ENCODE measurements around the gene HLA-DRB5.
A peak's percentile ranks its signal among the peaks of the same experiment; 100 is the strongest.
"Not testable (repeated sequence)": the region's sequence is repeated elsewhere in the genome, so short reads cannot be mapped to it uniquely, and the experiment has no call there.

Gene HLA-DRB5

DNA sequence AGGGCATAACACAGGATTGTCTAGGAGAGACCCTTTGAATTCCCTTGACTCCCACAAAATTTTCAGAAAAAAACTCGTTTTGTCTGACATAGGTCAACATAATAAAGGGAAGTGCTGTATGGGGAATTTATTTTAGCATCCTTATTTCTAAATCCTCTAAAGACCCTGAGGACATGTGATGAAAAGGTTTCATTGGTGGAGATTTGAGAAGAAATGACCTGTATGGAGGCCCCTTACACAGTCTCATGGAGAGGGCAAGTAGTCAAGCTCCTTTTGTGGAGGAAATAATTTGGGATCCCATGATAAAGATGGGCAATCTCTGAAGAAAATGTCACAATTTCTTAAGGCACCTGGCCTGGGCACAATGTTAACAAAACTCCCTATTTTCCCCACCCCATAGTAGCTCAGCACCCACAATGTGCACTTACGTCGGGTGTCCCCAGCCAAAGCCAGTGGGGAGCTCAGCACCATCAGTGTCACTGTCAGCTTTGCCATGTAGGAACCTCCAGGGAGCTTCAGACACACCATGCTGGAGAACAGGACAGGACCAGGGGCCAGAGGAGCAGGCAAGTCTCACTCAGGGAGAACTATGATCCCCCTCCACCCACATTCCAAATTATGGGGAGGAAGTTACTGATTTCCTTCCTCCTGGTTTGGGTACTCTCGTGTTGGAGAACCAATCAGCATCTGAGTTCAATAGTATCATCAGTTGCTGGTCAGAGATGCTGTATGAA, at the start of gene HLA-DRB5:
TSS of gene HLA-DRB5 (minus strand) at position 591 of the 734 bp plus-strand sequence. CDS start at position 528, 63 bp downstream.
- DNase-seq (ENCODE audit: extremely low read depth, insufficient read length), result peak; percentile 78
- Histone ChIP-seq H3K4me3 (replicated peaks; ENCODE audit: low read depth, low read length) (peak within 1 kb of the TSS; percentile 69), H3K36me3 (ENCODE audit: control insufficient read depth, insufficient read depth, low read length) (no peaks in the 10 kb centered on the region), H3K27me3 (replicated peaks; ENCODE audit: control insufficient read depth, insufficient read depth, low read length) (no peaks in the 10 kb centered on the region)
- TF ChIP-seq, protein P1, sequence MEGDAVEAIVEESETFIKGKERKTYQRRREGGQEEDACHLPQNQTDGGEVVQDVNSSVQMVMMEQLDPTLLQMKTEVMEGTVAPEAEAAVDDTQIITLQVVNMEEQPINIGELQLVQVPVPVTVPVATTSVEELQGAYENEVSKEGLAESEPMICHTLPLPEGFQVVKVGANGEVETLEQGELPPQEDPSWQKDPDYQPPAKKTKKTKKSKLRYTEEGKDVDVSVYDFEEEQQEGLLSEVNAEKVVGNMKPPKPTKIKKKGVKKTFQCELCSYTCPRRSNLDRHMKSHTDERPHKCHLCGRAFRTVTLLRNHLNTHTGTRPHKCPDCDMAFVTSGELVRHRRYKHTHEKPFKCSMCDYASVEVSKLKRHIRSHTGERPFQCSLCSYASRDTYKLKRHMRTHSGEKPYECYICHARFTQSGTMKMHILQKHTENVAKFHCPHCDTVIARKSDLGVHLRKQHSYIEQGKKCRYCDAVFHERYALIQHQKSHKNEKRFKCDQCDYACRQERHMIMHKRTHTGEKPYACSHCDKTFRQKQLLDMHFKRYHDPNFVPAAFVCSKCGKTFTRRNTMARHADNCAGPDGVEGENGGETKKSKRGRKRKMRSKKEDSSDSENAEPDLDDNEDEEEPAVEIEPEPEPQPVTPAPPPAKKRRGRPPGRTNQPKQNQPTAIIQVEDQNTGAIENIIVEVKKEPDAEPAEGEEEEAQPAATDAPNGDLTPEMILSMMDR (IDR thresholded peaks at IDR 0.05; ENCODE audit: insufficient read depth, low read length, poor library complexity, severe bottlenecking), result no peak

DNA sequence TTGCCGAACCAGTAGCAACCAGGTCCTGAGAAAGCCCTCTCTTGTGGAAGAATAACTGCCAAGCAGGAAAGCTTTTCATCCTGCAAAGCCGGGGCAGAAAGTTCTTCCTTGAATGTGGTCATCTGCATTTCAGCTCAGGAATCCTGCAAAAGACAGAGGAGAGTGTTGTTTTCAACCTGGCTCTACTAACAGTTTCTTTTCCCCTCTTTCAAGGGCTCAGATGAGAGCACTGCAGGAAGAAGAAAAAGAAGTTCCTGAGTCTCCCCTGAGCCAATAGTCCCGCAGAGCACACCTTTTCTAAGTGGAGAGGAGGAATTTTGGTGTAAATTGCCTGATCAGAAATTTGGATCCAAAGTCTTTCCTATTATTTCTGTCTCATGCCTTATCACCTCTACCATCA, 48.9 kb upstream of the HLA-DRB5 start:
- DNase-seq (ENCODE audit: extremely low read depth, insufficient read length), result no peak
- TF ChIP-seq, protein P1 (IDR thresholded peaks at IDR 0.05; ENCODE audit: insufficient read depth, low read length, poor library complexity, severe bottlenecking), result no peak
- H3K27me3 ChIP-seq (replicated peaks; ENCODE audit: control insufficient read depth, insufficient read depth, low read length), result no peaks in the 10 kb centered on the region
- peaks cover 3% of the 10 kb centered on the region; the same call in 1 of the 2 replicates for H3K36me3 ChIP-seq (ENCODE audit: control insufficient read depth, insufficient read depth, low read length)
- H3K4me3 ChIP-seq (replicated peaks; ENCODE audit: low read depth, low read length), result no peak overlapping the region

DNA sequence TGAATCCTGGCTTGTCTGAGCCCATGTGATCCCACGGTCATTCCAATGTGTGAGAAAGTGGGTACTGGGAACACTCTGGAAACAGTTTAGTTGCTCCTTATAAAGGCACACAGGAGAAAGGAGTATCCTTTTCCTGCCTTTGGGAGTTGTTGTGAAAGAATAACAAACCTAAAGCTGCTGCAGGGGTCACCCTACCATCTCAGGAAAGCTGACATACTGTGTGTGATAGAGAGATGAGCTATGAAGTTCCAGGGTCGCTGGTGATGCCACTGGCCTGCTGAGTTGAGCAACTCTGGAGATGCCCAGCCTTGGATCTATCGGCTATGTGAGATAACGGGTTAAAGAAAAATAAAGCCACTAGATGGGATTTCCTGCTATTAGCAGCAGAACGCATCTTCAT, 47.4 kb upstream of the HLA-DRB5 start:
- H3K36me3 ChIP-seq (ENCODE audit: control insufficient read depth, insufficient read depth, low read length); DNase-seq (ENCODE audit: extremely low read depth, insufficient read length); H3K27me3 ChIP-seq (replicated peaks; ENCODE audit: control insufficient read depth, insufficient read depth, low read length); H3K4me3 ChIP-seq (replicated peaks; ENCODE audit: low read depth, low read length): not testable (repeated sequence)

DNA sequence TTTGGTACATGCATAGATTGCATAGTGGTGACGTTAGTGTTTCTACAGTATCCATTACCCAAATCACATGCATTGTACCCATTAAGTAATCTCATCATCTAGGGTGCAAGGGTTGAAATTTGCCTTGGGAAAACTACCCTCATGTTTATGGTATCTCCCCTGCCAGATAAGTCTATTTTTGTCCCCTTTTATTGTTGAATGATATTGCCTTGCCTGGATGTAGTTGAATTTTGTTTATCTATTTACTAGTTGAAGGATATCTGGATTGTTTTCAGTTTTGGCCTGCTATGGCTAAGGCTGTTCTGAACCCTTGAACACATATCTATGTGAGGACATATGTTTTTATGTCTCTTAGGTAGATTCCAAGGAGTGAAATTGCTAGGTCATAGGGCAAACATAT, 46.2 kb upstream of the HLA-DRB5 start:
- Histone ChIP-seq H3K36me3 (ENCODE audit: control insufficient read depth, insufficient read depth, low read length) (peaks cover 3% of the 10 kb centered on the region; the same call in 1 of the 2 replicates), H3K27me3 (replicated peaks; ENCODE audit: control insufficient read depth, insufficient read depth, low read length) (no peaks in the 10 kb centered on the region), H3K4me3 (replicated peaks; ENCODE audit: low read depth, low read length) (no peak overlapping the region)
- DNase-seq (ENCODE audit: extremely low read depth, insufficient read length), result no peak
- TF ChIP-seq, protein P1 (IDR thresholded peaks at IDR 0.05; ENCODE audit: insufficient read depth, low read length, poor library complexity, severe bottlenecking), result no peak

DNA sequence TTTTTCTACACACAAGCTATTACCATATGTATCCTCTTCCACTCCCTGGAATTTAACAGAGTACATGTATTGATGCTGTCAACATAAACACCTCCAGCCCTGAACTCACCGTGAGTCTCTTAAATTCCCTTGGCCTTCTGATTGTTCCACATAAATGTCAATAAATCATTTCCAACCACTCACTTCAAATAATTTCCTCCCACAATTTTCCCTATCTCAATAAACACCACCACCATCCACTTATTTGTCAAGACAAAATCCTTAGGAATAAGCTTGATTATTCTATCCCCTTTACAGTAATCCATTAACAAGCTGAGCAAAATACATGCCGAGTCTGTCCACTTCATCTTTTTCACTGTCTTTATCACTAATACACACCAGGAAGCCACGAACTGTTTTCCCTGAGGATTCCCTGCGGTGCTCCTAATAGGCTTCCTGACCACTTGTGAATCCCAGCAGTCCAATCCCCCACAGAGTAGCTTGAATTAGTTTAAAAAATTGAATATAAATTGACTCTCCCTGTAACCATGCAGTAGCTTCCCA, 40.3 kb upstream of the HLA-DRB5 start:
- DNase-seq (ENCODE audit: extremely low read depth, insufficient read length), result no peak
- H3K27me3 ChIP-seq (replicated peaks; ENCODE audit: control insufficient read depth, insufficient read depth, low read length), result no peaks in the 10 kb centered on the region
- H3K36me3 ChIP-seq (ENCODE audit: control insufficient read depth, insufficient read depth, low read length), result no peaks in the 10 kb centered on the region
- TF ChIP-seq, protein P1 (IDR thresholded peaks at IDR 0.05; ENCODE audit: insufficient read depth, low read length, poor library complexity, severe bottlenecking), result no peak
- H3K4me3 ChIP-seq (replicated peaks; ENCODE audit: low read depth, low read length), result no peak overlapping the region

DNA sequence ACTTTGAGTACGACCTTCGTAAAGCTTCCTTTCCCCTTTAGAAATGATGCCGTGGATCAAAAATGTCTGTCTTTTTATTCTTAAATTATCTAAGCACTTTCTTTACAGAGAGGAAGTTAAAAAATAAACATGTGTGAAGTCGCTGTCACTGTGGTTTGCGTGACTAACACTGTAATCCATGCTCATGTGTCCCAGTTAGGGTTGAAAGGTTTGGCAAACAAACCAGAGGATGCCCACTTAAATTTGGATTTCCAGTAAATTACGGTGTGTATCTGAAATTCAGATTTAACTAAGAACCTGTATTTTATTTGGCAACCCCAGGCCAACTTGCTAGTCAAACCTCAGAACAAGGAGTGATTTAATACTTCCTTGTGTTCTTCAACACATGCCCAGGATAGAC, 38.5 kb upstream of the HLA-DRB5 start:
- Histone ChIP-seq H3K27me3 (replicated peaks; ENCODE audit: control insufficient read depth, insufficient read depth, low read length) (no peaks in the 10 kb centered on the region), H3K4me3 (replicated peaks; ENCODE audit: low read depth, low read length) (no peak overlapping the region), H3K36me3 (ENCODE audit: control insufficient read depth, insufficient read depth, low read length) (no peaks in the 10 kb centered on the region)
- DNase-seq (ENCODE audit: extremely low read depth, insufficient read length), result no peak
- TF ChIP-seq, protein P1 (IDR thresholded peaks at IDR 0.05; ENCODE audit: insufficient read depth, low read length, poor library complexity, severe bottlenecking), result no peak
